Measurements from ENCODE around the gene RALGPS2. TPM values are rescaled to one million over a fixed set of nuclear protein-coding genes. Genes with fewer than 3 reads are reported as not detected.

Gene RALGPS2
- total and polyA plus RNA-seq, 2 of the 13 experiments (the other 11 are each of a cell fraction or from before 2014, with no cell fraction given), result 15.6 to 36.0 TPM

- TF ChIP-seq KIAA2018 (CRISPR knock-in tag; IDR thresholded peaks at IDR 0.05; ENCODE audit: borderline replicate concordance), result no peak
- TF ChIP-seq ZNF781 (CRISPR knock-in tag; IDR thresholded peaks at IDR 0.05; ENCODE audit: borderline replicate concordance, not compliant biosample characterization), result no peak
- no peak for TF ChIP-seq HOMEZ (CRISPR knock-in tag; IDR thresholded peaks at IDR 0.05; ENCODE audit: low read depth)
- TF ChIP-seq PHF21A (CRISPR knock-in tag; IDR thresholded peaks at IDR 0.05), result no peak
- no peak for TF ChIP-seq PPARG (CRISPR knock-in tag; conservative IDR thresholded peaks at IDR 0.05)
Measured at GRCh38 chr1:178716111-178716510, 8.9 kb upstream of the RALGPS2 start (continued).

Data from HepG2 (cell line).